Limb (tissue), 2 donors: ENCODE results near the gene CAMKMT.
"Not testable (repeated sequence)": the region's sequence is repeated elsewhere in the genome, so short reads cannot be mapped to it uniquely, and the experiment has no call there.

Source experiments
- DNase-seq, 2 donors: peaks; one replicate each; pipeline ENCODE4 v3.0.0-alpha.2; 2016; ENCODE audit errors: extremely low spot score in 2 of 2

Gene CAMKMT

DNA sequence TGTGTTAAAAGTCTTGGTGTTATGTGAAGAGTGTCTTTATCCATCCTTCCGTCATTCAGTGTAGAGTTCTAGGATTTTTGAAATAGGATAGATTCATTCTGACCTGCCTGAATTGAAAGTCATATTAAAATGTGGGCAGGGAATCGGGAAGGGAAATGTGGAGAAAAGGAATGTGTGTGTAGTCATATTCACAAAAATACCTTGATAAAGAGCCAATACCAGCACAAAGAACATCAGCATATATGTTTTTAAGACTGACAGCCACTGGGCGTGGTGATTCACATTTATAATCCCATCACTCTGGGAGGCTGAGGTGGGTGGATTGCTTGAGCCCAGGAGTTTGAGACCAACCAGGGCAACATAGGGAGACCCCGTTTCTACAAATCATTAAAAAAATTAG lies 188.1 kb downstream of the CAMKMT start:
- no peak for DNase-seq

DNA sequence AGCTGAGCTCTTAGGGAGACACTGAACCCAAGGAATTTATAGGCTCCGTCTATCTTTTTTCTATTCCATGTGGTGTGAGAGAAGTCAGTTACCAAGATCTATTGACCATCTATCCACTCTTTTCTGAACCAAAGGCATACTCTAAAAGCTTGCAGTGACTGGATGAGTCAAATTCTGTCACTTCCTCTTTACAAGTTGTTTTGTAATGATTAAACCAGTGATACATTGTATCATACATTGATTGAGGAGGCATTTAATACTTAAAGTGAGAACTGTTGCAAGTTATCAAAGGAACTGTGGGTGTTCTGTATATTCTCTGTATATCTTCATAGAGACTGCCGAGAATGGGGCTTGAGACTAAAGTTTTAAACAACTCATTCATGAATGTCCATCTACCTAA lies 188.8 kb downstream of the CAMKMT start:
- DNase-seq, result no peak

DNA sequence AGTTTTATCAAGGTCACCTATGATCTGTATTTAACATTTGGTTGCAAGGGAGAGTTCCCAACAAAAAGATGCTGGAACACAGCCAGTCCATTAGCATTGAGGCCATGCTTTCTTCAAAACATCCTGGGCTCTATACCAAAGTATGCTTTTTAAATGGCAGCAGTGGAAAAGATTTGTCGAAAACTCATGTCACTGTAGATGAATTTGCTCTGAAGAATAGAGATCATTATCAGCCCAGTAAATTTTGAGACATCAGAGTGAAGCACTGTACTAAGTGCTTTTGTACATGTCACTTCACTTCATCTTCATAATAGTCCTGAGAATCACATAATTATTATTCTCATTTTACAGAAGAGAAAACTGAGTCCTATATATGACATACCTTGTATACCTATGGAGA lies 189.8 kb downstream of the CAMKMT start:
- DNase-seq, result no peak

DNA sequence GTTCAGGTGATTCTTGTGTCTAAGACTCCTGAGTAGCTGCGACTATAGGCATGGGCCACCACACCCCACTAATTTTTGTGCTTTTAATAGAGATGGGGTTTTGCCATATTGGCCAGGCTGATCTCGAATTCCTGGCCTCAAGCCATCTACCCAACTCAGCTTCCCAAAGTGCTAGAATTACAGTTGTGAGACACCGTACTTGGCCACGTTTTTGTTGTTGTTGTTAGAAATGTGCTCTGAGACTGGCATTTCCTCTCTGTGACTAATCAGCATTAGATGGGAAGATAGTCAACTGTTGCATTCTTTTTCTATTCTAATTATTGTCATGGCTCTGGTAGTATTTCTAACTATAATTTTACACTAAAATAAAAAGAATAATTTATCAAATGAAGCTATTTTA lies 191.7 kb downstream of the CAMKMT start:
- no peak for DNase-seq

DNA sequence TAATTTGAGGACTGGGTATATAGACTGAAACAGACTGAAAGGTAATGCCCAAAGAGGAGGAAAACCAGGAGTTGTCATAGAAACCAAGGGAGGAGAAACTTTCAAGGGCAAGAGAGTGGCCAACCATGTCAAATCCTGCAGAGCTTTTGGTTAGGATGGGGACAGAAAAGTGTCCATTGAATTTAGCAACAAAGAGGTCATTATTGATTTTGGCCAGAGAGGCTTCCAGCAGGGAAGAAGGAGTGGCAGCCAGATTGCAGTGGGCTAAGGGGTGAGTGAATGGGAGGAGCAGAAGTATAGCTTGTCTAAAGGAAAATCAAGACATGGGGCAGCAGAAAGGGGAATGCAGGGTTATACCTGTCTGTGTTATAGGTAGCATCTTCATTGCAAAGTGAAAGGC lies 194.0 kb downstream of the CAMKMT start:
- DNase-seq, result no peak

DNA sequence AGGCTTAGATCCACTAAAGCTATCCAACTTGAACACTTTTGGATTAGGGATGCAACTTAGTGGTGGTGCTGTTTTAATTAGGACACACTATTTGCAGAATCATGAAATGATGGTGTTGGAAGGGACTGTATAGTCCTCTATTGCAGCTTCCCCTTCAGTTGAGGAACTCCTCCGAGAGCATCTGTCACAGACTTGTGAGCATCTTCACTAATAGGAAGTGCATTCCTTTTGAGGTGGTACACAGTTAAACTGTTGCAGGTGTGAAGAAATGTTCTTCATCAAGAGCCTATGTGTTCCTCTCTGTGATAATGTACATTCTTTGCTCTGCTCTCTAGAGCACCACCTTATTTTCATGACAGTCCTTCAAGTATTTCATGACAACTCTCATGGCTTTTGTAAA lies 197.4 kb downstream of the CAMKMT start:
- DNase-seq, result no peak

DNA sequence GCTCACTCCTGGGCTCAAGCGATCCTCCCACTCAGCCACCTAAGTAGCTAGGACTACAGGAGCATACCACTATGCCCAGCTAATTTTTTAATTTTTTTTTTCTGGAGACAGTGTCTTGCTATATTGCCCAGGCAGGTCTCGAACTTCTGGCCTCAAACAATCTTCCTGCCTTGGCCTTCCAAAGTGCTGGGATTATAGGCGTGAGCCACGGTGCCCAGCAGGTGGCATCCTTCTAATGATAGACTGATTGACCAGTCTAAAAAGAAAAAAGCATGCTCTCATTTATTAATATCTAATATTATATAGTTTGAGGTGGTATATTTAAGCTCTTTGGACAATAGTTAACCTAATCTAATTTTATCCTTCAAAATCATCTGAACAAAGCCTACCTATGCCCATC lies 198.6 kb downstream of the CAMKMT start:
- DNase-seq, result no peak

DNA sequence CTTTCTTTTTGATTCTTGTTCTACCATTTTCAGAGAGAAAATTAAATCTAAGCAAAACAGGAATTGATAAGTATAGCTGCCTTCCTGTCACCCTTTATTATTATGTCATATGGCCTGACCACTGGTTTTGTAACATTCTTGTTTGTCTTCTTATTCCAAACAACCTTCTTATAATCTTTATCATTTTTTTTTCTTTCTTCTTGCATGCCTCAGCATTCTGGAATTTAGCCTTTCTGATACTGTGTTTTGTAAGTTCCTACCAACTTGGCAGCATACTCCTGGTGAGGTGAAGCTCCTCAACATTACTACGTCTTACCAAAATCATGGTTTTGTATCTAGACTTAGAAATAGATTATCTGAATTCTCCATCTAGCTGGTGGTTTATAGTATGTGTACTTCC lies 199.2 kb downstream of the CAMKMT start:
- DNase-seq, result no peak

DNA sequence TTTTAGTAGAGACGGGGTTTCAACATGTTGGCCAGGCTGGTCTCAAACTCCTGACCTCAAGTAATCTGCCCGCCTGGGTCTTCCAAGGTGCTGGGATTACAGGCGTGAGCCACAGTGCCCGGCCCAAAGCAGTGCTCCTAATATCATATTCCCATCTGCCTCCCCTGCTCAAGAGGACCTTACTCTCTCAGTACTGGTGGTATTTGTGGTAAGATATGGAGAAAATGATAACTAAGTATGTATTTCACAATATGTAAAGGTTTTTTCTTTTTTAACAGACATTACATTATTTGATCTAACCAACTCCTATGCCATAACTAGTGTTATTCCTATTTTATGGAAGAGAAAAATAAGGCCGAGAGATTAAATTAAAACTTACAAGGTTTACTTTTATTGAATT lies 201.0 kb downstream of the CAMKMT start:
- DNase-seq, result no peak

DNA sequence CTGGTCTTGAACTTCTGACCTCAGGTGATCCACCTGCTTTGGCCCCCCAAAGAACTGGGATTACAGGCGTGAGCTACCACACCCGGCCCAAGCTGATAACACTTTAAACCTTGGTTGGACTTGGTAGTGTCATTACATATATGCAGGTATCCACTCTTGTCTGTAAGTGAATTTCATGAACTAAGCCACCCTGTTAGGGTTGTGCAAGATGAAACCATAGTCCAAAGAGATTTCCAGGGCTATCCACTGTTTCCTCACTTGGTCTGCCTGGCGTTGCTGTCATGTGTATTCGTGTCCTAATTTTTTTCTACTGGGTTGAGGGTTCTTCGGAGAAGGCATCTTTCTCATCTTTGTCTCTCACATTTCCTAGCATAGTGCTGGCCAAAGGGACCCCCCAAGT lies 203.0 kb downstream of the CAMKMT start:
- no peak for DNase-seq

DNA sequence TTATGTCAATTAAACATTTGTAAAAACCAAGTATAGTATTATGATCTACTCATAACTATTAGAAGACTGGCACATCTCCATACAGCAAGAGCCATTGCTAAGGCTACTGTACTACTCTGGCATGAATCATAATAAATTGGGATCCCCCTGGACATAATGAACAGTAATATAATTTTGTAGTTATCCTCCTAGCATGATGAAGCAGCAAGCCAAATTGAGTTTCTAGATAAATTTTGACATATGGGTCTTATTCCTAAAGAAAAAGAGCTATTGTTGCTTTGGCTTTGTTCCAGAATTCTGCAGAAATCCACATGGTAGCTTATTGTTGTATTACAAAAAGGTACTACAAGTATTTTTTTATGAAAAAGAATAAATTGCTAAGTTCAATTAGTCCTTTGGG lies 204.3 kb downstream of the CAMKMT start:
- no peak for DNase-seq

DNA sequence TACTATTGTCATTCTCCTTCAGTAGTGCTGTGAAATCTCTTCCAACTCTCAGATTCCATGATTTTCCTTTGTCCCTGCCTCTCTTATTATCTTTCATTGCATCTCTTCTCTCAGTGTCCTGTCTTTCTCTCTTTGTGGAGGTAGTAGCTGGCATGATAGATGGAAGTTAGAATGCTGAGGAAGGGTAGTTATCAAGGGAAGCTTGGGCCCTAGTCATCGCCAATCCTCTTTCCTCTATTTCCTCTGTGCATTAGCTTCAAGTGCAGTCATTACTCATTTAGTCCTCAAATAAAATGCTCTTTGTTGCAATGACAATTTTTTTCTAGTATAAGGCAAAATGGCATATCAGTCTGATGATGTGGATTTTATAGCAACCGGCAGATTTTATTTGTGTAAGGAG lies 207.7 kb downstream of the CAMKMT start:
- no peak for DNase-seq

DNA sequence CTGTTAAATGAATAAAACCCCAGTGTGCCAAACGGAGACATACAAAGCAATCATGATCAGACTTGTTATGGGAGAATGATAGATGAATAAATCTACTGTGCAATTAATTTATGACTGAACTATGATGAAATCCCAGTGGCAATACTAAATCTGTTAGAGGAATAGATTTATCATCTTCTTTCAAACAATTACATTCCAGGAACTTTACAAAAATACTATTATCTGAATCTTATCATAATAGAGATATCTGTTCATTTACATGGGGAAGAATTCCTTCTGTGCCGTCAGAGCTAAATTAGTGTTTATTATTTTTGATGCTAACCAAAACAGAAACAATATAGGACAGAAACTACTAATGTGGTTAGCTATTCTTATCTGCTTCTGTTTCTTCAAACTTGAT lies 208.5 kb downstream of the CAMKMT start:
- DNase-seq, result no peak

DNA sequence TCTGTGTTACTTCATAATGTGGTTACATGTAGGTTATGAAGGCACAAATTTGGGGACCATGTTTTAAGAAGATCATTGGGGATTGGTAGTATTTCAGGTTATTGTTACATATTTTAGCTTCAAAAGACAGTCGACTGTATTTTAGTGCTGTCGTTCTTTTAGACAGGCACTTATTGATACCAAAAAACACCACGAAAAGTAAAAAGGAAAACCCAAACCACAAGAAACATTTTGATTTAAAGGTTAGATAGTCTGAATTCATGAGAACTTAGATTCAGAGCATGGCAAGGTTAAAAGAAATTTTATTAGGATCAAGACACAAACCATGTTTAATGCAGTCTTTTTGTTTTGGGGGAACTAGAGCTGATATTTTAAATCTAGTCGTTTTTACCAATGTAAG lies 209.0 kb downstream of the CAMKMT start:
- DNase-seq, result no peak

DNA sequence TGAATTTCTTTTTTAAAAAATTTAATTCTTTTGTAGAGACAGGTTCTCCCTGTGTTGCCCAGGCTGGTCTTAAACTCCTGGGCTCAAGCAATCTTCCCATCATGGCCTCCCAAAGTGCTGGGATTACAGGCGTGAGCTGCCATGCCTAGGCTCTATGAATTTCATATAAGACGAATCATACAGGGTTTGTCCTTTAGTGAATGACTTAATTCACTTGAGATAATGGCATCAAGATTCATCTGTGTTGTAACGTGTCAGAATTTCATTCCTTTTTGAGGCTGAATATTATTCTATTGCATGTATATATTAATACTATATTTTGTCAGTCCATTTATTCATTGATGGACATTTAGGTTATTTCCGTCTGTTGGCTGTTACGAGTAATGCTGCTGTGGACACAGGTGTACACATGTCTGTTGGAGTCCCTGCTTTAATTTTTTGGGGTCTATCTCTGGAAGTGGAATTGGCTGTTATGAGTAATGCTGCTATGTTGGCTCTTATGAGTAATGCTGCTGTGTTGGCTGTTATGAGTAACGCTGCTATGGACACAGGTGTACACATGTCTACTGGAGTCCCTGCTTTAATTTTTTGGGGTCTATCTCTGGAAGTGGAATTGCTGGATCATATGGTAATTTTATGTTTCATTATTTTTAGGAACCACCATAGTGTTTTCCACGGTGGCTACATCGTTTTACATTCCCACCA lies 210.6 kb downstream of the CAMKMT start:
- DNase-seq, result no peak

DNA sequence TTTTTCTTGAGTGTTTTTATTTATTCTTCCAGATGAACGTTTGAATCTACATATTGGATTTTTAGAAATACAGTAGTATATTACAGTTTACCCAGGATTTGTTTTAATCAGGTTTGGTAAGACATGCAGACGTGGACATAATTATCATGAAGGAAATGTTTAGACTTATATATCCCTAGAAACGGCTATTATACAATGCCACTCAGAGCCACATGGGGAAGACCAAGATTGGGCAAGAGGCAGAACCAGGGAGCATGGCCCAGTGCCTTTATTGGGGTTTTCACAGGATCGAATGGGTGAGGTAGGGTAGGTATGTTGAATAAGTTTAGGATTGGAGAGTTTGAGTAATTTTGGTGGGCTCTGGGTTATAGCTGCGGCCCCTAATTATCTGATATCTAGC lies 212.2 kb downstream of the CAMKMT start:
- no peak for DNase-seq

DNA sequence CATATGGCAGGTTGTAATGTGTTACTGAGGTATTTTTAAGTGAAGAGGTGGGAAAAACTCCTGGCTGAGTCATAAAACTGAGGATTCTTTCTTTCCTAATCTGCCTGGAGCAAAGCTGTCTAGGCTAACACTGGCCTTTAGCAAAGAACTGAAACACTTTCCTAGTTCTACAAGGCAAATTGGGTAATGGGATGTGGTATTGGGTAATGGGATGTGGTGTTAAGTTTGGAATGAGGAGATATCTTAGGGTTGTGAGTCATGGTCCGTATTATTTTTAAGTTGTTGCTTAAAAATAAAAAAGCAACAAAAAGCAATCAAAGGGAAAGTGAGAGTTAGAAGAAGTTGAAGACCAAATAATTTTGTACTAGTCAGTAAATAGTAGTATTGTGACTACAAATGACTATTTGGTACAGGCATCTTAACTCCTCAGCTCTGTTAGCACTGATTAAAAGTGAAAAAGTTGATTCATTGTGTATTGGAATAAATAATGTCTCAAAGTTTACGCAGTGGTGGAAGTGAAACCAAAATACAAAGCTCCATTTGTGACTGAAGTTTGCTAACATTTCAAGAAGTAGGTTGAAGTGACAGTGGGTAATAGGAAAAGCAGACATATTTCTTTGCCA lies 216.8 kb downstream of the CAMKMT start:
- DNase-seq, result no peak

DNA sequence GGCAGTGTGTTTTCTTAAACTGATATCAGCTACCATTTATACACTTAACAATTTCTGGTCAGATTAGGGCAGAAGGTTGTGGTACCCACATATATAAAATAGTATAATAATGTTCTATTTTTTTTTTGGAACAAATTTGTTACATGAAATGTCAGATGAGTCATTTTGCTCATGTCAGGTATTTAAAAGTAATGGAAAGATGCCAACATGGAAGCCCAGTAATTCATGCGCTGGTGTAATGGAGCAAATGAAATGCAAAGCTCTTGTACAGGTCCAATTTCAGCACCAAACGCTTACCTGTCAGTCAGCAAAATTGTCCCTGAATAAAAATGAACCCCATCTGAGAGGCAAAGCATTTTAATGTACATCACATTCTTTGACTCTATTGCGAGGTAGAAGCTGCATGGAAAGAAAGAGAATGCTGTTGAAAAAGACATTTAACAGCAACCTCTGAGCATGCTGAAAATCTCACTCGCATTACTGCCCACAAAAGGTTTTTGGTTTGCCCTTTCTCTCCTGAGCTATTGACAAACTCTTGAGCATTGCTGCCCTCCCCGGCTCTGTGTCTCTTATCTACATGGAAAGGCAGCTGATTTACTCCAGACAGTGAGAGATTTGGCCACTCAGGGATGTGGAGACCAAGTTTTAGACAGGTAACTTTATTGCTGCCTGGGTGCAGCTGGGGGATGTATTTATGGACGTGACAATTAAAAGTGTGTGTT lies 217.5 kb downstream of the CAMKMT start:
- DNase-seq, result no peak

DNA sequence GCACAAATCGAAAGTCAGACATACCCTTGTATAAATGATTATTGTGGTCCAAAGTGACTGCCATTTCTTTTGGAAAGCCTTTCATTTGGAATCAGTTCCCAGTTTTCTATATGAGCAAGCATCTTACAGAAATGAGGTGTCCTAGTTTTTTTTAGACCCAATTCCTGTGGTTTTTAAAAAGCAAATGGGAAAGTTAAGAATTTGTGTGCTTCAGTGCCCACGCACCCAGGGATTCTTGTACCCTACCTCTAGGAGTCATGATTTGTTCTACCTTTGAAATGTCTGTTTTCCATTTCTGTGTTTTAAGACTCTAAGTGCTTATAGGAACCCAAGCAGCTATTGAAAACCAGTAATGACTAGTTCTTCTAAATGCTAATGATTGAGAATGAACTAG lies 218.1 kb downstream of the CAMKMT start:
- DNase-seq, result no peak

DNA sequence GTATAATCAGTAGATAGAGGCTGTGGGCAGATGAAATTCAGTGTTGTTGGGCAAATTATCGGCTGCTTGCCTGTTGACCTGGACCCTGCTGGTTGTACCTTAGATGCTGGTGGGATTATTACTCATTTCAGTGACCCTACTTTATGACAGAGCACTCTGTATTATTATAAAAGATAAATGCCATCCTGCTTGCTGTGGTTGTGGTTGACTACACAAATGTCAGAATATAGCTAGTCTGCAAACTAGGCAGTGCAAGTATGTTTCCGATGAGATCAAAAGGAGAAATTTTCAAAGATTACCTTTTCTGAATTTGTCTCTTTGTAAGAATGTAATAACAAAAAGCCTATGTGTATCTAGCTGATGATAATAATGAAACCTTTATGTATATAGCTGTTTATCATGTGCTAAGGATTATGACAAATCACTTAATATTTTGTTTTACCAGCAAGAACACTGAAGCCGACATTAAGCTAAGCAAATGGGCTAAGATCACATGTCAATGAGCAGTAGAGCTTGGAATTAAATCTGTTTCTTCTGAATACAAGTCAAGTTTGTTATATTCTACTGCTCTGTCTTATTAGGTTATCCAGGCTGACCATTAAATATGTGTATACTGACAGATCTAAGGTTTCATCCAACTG lies 219.2 kb downstream of the CAMKMT start:
- no peak for DNase-seq

DNA sequence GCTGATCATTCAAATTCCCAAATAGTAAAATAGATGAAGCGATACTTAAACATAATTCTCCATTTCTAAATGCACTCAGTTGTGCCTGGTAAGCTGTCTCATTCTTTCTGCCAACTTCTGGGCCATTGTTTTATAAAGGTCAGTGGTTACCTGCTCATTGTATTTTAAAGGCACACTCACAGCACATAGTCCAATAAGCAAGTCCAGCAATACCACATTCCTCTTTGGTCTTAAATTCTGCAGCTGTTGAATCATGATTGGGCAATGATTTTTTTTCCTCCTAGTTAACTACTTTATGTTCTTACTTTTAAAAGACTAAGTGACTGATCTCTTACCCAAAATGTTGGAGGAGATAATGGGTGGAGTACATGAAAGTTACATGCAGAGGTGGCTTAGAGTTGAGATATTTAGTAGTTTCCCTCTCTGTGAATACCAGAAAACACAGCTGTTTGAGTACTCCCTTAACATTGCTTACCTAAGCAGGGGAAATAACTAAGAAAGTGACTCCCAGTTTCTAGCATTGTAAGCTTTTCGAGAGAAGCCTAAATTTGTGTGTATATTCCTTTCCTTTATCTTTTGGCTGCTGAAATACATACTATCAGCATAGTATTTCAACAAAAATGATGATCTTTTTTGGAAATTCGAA lies 220.7 kb downstream of the CAMKMT start:
- no peak for DNase-seq

DNA sequence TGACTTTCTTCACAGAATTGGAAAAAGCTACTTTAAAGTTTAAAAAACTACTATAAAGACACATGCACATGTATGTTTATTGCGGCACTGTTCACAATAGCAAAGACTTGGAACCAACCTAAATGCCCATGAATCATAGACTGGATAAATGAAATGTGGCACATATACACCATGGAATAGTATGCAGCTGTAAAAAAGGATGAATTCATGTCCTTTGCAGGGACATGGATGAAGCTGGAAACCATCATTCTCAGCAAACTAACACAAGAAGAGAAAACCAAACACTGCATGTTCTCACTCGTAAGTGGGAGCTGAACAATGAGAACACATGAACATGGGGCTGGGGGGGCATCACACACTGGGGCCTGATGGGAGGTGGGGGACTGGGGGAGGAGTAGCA lies 233.9 kb downstream of the CAMKMT start:
- not testable (repeated sequence) for DNase-seq
